ENCODE measurements around the gene GFOD1.

Gene GFOD1

DNA sequence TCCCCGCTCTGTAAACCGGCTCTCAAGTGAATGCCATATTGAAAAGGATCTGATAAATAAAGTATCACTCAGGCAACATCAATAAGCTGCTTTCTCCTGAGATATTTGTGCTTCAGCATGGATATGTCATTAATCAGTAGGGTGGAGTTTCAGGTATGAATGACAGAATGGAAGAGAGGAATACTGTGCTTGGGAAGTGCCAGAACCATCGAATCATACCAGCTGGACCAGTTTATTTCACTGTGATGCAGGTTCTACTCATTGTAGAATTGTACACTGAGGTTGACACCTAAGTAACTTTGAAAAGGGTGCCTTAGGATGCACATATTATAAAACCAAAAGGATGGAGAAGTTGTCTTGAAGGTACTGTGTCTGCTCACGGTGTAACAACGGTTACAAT lies 141.2 kb downstream of the GFOD1 start:
- H3K27me3 ChIP-seq (ENCODE audit: control insufficient read depth, insufficient read depth, low read length): no peaks in the 10 kb centered on the region
- H3K4me1 ChIP-seq (ENCODE audit: control insufficient read depth, insufficient read depth, low read length): peaks cover 5% of the 10 kb centered on the region
- H3K27ac ChIP-seq (ENCODE audit: low read depth, low read length): no peak overlapping the region
- H3K9me3 ChIP-seq (ENCODE audit: control insufficient read depth, insufficient read depth, low read depth, low read length): 0 out of 2 replicates have a peak, but pooled peaks cover 4% of the 10 kb centered on the region
- no peak overlapping the region for H3K4me3 ChIP-seq (ENCODE audit: low read depth, low read length)
- no peak overlapping the region for H3K9ac ChIP-seq (ENCODE audit: low read length)
- no peaks in the 10 kb centered on the region for H3K36me3 ChIP-seq (ENCODE audit: control insufficient read depth, insufficient read depth, low read length)

DNA sequence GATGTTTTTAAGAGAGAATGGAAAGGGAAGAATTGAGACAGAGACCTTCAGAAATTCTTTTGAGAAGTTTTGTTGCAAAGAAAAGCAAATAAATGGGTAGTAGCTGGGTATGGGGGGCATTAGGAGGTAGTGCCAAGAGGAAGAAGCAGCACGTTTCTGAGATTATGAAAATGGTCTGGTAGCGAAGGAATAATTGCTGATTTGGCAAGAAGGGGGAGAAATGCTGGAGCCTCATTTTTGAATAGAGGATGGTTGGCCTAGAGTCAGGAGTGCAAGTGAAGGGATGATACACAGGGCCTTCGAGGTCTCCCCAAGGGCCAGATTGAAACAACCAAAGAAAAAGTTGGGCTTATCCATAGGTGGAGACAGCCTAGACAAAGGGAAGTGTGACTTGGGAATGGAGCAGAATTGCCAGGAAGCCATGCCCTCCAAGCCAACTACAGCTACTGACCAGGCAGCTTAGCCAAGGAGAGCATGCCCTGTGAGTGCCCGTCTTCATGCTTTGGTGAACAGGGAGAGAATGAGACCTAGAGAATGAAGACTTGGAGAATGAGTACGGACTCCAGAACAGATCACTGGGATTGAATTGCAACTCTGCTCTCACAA lies 144.9 kb downstream of the GFOD1 start:
- Histone ChIP-seq H3K36me3 (ENCODE audit: control insufficient read depth, insufficient read depth, low read length) (no peaks in the 10 kb centered on the region), H3K27ac (ENCODE audit: low read depth, low read length) (no peak overlapping the region), H3K4me1 (ENCODE audit: control insufficient read depth, insufficient read depth, low read length) (no peaks in the 10 kb centered on the region), H3K9me3 (ENCODE audit: control insufficient read depth, insufficient read depth, low read depth, low read length) (no peaks in the 10 kb centered on the region), H3K9ac (ENCODE audit: low read length) (no peak overlapping the region), H3K4me3 (ENCODE audit: low read depth, low read length) (no peak overlapping the region), H3K27me3 (ENCODE audit: control insufficient read depth, insufficient read depth, low read length) (no peaks in the 10 kb centered on the region)

DNA sequence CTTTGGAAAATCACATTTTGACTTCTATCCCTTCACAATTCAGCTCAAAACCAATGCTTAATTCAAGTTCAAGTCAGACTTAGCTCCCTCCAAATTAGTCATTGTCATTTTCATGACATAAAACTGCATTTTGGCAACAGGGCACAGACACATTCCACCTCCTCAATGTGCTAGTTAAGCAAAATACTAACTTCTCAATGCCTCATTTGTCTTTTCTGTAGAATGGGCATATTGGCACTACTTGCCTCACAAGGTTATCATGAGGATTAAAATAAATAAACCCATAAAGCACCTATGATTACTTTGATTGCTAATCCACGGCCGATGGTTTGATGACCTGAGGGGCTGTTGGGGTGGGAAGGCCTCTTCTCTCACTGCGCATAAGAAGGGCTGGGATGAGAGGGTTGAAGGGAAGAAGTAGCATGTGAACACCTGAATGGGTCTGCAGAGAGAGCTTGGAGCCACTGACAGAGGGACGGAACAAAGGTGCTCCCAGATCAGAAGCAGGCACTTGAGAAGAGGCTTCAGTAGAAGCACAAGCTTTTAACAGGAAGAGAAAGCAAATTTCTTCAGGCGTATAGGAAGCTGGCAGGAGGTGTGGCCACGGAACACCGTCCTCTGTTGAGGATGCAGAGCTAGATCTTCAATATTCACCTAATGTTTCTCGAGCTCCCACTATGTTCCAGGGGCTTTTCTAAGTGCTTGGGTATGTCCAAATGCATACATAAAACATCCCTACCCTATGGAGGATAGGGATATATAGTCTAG lies 147.4 kb downstream of the GFOD1 start:
- no peak overlapping the region for H3K9ac ChIP-seq (ENCODE audit: low read length)
- no peaks in the 10 kb centered on the region for H3K27me3 ChIP-seq (ENCODE audit: control insufficient read depth, insufficient read depth, low read length)
- H3K27ac ChIP-seq (ENCODE audit: low read depth, low read length): no peak overlapping the region
- H3K4me3 ChIP-seq (ENCODE audit: low read depth, low read length): no peak overlapping the region
- H3K9me3 ChIP-seq (ENCODE audit: control insufficient read depth, insufficient read depth, low read depth, low read length): no peaks in the 10 kb centered on the region
- H3K36me3 ChIP-seq (ENCODE audit: control insufficient read depth, insufficient read depth, low read length): no peaks in the 10 kb centered on the region
- H3K4me1 ChIP-seq (ENCODE audit: control insufficient read depth, insufficient read depth, low read length): no peaks in the 10 kb centered on the region

DNA sequence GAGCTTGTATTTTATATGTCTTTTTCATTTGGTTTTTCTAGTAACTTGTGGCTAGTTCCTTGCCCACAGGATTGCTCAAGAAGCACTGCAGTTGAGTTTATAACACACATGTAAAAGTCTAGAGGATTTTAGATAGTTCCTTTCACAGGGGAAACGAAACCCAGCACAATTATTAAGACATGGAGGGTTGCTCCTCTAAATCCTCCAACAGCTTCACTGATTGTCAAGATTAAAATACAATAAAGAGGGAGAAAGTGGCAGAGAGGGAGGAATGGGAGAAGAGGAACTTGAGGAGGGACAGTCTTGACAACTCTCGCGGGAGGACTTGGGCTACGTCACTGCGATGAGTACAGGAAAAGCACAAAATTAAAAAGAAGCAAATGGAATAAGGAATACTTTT lies 149.4 kb downstream of the GFOD1 start:
- H3K4me1 ChIP-seq (ENCODE audit: control insufficient read depth, insufficient read depth, low read length): no peaks in the 10 kb centered on the region
- H3K27me3 ChIP-seq (ENCODE audit: control insufficient read depth, insufficient read depth, low read length): no peaks in the 10 kb centered on the region
- no peak overlapping the region for H3K9ac ChIP-seq (ENCODE audit: low read length)
- no peaks in the 10 kb centered on the region for H3K9me3 ChIP-seq (ENCODE audit: control insufficient read depth, insufficient read depth, low read depth, low read length)
- no peak overlapping the region for H3K4me3 ChIP-seq (ENCODE audit: low read depth, low read length)
- H3K36me3 ChIP-seq (ENCODE audit: control insufficient read depth, insufficient read depth, low read length): no peaks in the 10 kb centered on the region
- H3K27ac ChIP-seq (ENCODE audit: low read depth, low read length): no peak overlapping the region

DNA sequence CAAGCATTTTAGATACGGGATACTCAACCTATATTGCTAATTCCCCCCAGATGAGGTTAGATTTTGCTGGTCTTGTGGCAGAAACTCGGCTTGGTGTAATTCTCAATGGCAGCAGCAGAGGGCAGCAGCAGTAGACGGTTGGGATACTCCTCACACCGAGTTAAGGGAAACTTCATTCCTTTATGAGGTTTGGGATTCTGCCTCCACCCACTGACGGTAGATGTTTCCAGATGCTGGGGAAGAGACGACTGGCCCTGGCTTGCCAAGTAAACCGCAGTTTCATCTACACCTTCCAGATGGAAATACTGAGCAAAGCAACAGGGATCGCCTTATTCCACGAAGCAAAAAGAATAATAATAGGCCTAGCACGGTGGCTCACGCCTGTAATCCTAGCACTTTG lies 150.8 kb downstream of the GFOD1 start:
- H3K27ac ChIP-seq (ENCODE audit: low read depth, low read length): no peak overlapping the region
- H3K36me3 ChIP-seq (ENCODE audit: control insufficient read depth, insufficient read depth, low read length): no peaks in the 10 kb centered on the region
- no peaks in the 10 kb centered on the region for H3K27me3 ChIP-seq (ENCODE audit: control insufficient read depth, insufficient read depth, low read length)
- H3K9ac ChIP-seq (ENCODE audit: low read length): no peak overlapping the region
- no peak overlapping the region for H3K4me3 ChIP-seq (ENCODE audit: low read depth, low read length)
- no peaks in the 10 kb centered on the region for H3K4me1 ChIP-seq (ENCODE audit: control insufficient read depth, insufficient read depth, low read length)
- no peaks in the 10 kb centered on the region for H3K9me3 ChIP-seq (ENCODE audit: control insufficient read depth, insufficient read depth, low read depth, low read length)

DNA sequence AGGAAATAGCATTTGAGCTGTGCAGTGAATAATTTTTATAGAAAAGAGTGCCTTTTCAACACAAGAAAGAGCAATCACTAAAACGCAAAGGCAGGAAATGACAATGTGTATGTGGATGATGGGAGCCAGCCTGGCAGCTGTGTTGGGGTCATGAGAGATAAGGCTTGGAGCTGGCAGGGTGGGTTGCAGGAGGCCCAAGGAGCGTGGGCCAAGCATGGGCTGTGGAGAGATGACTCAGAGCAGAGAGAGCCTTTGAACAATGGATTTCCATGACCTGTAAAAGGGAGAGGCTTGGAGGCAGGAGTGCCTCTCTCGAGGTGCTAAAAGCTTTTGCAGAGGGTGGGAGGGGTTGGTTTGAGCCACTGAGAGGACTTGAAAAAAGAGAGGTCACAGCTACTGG lies 152.4 kb downstream of the GFOD1 start:
- Histone ChIP-seq H3K27me3 (ENCODE audit: control insufficient read depth, insufficient read depth, low read length) (no peaks in the 10 kb centered on the region), H3K9me3 (ENCODE audit: control insufficient read depth, insufficient read depth, low read depth, low read length) (no peaks in the 10 kb centered on the region), H3K36me3 (ENCODE audit: control insufficient read depth, insufficient read depth, low read length) (no peaks in the 10 kb centered on the region), H3K4me1 (ENCODE audit: control insufficient read depth, insufficient read depth, low read length) (no peaks in the 10 kb centered on the region), H3K9ac (ENCODE audit: low read length) (no peak overlapping the region), H3K4me3 (ENCODE audit: low read depth, low read length) (no peak overlapping the region), H3K27ac (ENCODE audit: low read depth, low read length) (no peak overlapping the region)

DNA sequence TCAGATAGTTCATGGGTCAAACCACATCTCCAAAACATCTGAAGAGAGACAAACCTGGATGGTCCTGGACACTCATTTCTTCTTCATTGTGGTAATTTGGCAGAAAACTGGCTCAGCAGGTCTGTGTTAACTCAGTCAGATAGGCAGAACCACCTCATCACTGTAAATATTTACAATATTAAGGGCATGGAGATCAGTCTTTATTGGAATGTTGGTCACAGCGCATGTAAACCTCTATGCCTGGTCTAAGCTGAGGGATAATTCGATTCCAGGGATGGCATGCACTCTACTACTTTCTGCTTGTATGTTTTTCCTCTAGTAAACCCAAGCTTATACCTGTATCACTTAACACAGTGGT lies 155.1 kb downstream of the GFOD1 start:
- Histone ChIP-seq H3K9ac (ENCODE audit: low read length) (no peak overlapping the region), H3K27me3 (ENCODE audit: control insufficient read depth, insufficient read depth, low read length) (no peaks in the 10 kb centered on the region), H3K36me3 (ENCODE audit: control insufficient read depth, insufficient read depth, low read length) (no peaks in the 10 kb centered on the region), H3K27ac (ENCODE audit: low read depth, low read length) (no peak overlapping the region), H3K4me3 (ENCODE audit: low read depth, low read length) (no peak overlapping the region), H3K4me1 (ENCODE audit: control insufficient read depth, insufficient read depth, low read length) (no peaks in the 10 kb centered on the region), H3K9me3 (ENCODE audit: control insufficient read depth, insufficient read depth, low read depth, low read length) (no peaks in the 10 kb centered on the region)

DNA sequence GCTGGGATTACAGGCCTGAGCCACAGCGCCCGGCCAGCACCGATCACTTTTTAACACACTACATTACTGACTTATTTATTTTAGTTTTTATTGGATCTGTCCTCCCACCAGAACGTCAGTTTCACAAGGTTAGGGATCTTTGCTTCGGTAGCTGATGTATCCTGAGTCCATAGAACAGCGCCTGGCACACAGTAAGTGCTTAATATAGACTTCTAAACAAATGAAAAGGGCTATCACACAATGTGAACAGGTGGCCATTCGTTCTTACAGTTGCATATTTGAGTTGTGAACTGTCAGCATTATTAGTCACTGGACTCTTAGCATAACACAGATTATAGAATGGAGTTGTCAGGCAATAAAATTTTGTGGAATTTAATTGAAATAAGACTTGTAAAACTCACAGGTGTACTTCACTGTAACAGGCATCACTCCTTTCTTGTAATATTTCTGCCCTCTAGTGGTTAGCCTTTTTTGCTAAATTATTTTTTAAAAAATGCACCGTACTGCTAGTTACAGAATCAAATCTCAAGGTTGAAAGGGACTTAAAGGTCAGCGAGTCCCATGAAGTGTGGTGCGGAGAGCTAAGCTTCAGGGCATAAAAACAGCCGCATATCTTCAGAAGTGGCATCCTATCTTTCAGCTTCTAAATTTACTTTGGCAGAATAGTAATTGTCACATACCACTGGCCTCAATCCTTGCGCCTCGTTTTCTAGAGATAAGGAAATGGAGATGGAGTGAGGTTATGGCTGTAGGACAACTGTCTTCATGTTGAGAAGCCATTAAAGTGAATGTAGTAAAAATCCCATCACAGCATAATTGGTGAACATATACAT lies 155.7 kb downstream of the GFOD1 start:
- Histone ChIP-seq H3K4me1 (ENCODE audit: control insufficient read depth, insufficient read depth, low read length) (no peaks in the 10 kb centered on the region), H3K36me3 (ENCODE audit: control insufficient read depth, insufficient read depth, low read length) (no peaks in the 10 kb centered on the region), H3K27ac (ENCODE audit: low read depth, low read length) (no peak overlapping the region), H3K27me3 (ENCODE audit: control insufficient read depth, insufficient read depth, low read length) (no peaks in the 10 kb centered on the region), H3K9me3 (ENCODE audit: control insufficient read depth, insufficient read depth, low read depth, low read length) (no peaks in the 10 kb centered on the region), H3K4me3 (ENCODE audit: low read depth, low read length) (no peak overlapping the region), H3K9ac (ENCODE audit: low read length) (no peak overlapping the region)

DNA sequence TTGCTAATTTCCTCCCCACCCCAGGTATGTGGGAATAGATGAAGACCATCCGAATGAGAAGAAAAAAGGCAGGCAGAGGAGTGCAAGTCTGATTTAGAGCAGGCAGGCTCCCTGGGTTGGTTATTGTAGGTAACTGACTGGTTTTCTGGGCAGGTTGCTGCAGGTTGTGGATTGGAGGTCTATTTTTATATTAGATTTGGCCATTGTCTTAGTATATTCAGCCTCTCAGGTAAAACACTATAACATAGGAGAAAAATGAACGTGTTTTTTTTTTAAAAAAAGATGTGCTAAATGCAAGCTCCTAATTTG lies 158.6 kb downstream of the GFOD1 start:
- H3K4me1 ChIP-seq (ENCODE audit: control insufficient read depth, insufficient read depth, low read length): no peaks in the 10 kb centered on the region
- H3K27me3 ChIP-seq (ENCODE audit: control insufficient read depth, insufficient read depth, low read length): no peaks in the 10 kb centered on the region
- peak overlapping the region; percentile 87 for H3K9ac ChIP-seq (ENCODE audit: low read length)
- H3K9me3 ChIP-seq (ENCODE audit: control insufficient read depth, insufficient read depth, low read depth, low read length): no peaks in the 10 kb centered on the region
- peaks cover 22% of the 10 kb centered on the region for H3K36me3 ChIP-seq (ENCODE audit: control insufficient read depth, insufficient read depth, low read length)
- H3K27ac ChIP-seq (ENCODE audit: low read depth, low read length): peak overlapping the region; percentile 86; the same call in 1 of the 2 replicates
- peak overlapping the region; percentile 88 for H3K4me3 ChIP-seq (ENCODE audit: low read depth, low read length)

DNA sequence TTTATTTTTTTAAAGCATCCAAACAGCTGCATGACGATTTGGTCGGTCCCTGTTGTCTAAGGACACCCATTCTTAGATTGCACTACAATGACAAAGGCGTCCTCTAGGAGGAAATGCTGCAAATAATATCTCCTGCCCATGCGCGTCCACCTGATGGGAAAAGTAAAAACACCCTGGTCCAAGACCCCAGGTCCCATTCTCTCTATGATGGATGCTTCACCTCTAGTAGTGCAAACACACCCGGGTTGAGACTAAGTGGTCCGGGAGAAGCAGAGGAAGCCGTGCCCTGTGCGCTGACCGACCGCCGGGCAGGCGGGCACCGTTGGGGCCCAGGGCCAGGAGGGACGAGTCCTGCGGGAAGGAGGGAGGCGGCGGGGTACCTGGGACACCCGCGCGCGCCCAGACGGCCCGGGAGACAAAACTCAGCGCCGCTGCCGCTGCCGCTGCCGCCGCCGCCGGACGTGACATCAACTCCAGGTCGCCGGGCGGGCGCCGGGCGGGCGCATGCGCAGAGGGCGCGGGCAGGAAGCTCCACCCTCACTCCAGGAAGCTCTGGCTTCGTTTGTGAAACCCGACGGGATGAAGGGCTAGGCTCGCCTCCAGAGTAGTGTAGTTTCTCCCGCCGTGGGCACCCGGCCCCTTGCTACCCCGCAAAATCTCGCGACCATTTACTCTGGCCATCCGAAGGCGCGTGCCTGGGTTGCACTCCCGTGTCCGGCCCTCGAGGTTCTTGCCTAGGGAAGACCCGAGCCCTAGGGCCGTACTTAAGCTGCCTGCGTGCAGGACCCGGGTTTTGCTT lies 159.1 kb downstream of the GFOD1 start, which contains the start of gene TBC1D7:
Gene TBC1D7, minus strand, starts transcription at position 462 of the 799 bp plus-strand sequence. CDS start 1,639 bp downstream, outside the sequence.
- H3K4me1 ChIP-seq (ENCODE audit: control insufficient read depth, insufficient read depth, low read length): no peaks in the 10 kb centered on the region
- peak within 1 kb of the TSS; percentile 86; the same call in 1 of the 2 replicates for H3K27ac ChIP-seq (ENCODE audit: low read depth, low read length)
- H3K36me3 ChIP-seq (ENCODE audit: control insufficient read depth, insufficient read depth, low read length): peaks cover 27% of the 10 kb centered on the region
- peak within 1 kb of the TSS; percentile 91 for H3K9ac ChIP-seq (ENCODE audit: low read length)
- peak within 1 kb of the TSS; percentile 88 for H3K4me3 ChIP-seq (ENCODE audit: low read depth, low read length)
- H3K27me3 ChIP-seq (ENCODE audit: control insufficient read depth, insufficient read depth, low read length): no peaks in the 10 kb centered on the region
- no peaks in the 10 kb centered on the region for H3K9me3 ChIP-seq (ENCODE audit: control insufficient read depth, insufficient read depth, low read depth, low read length)
